ENCODE results near the gene UBAP1.
"Not testable (repeated sequence)": the region's sequence is repeated elsewhere in the genome, so short reads cannot be mapped to it uniquely, and the experiment has no call there.

UBAP1 gene
- 62.7 to 93.3 (median 69.3) reads per million in 3 donors for total RNA-seq

GRCh38 chr9:34178436-34179212, at the start of gene UBAP1:
Gene UBAP1 (plus strand): TSS chr9:34179043. CDS start chr9:34220915, 41,872 bp downstream.
- Histone ChIP-seq H3K9me3 (ENCODE audit: control insufficient read depth, low read length) (no peaks in the 10 kb centered on the region), H3K36me3 (ENCODE audit: control insufficient read depth, insufficient read depth, low read length) (no peaks in the 10 kb centered on the region), H3K27ac (ENCODE audit: insufficient read depth, low read length, poor library complexity, severe bottlenecking) (peak within 1 kb of the TSS; percentile 90), H3K27me3 (replicated peaks; ENCODE audit: control insufficient read depth, insufficient read depth, low read length, poor library complexity, severe bottlenecking) (no peaks in the 10 kb centered on the region), H3K4me1 (ENCODE audit: control insufficient read depth, insufficient read depth, low read length, poor library complexity, severe bottlenecking) (peaks cover 4% of the 10 kb centered on the region), H3K4me3 (ENCODE audit: insufficient read depth, low read depth, low read length, poor library complexity, severe bottlenecking) (peak within 1 kb of the TSS; percentile 92)
- DNase-seq = peak; percentile 91 to 95 (median 92)

- H3K27ac ChIP-seq (ENCODE audit: insufficient read depth, low read length, poor library complexity, severe bottlenecking) = no peak overlapping the region
- DNase-seq = no peak
- H3K4me3 ChIP-seq (ENCODE audit: insufficient read depth, low read depth, low read length, poor library complexity, severe bottlenecking) = no peak overlapping the region
- no peaks in the 10 kb centered on the region for H3K9me3 ChIP-seq (ENCODE audit: control insufficient read depth, low read length)
- no peaks in the 10 kb centered on the region for H3K4me1 ChIP-seq (ENCODE audit: control insufficient read depth, insufficient read depth, low read length, poor library complexity, severe bottlenecking)
- no peaks in the 10 kb centered on the region for H3K36me3 ChIP-seq (ENCODE audit: control insufficient read depth, insufficient read depth, low read length)
- H3K27me3 ChIP-seq (replicated peaks; ENCODE audit: control insufficient read depth, insufficient read depth, low read length, poor library complexity, severe bottlenecking) = no peaks in the 10 kb centered on the region
Observed at GRCh38 chr9:34131571-34131970, 47.3 kb upstream of the UBAP1 start.

- Histone ChIP-seq H3K36me3 (ENCODE audit: control insufficient read depth, insufficient read depth, low read length) (no peaks in the 10 kb centered on the region), H3K4me1 (ENCODE audit: control insufficient read depth, insufficient read depth, low read length, poor library complexity, severe bottlenecking) (no peaks in the 10 kb centered on the region), H3K27ac (ENCODE audit: insufficient read depth, low read length, poor library complexity, severe bottlenecking) (no peak overlapping the region), H3K9me3 (ENCODE audit: control insufficient read depth, low read length) (no peaks in the 10 kb centered on the region), H3K27me3 (replicated peaks; ENCODE audit: control insufficient read depth, insufficient read depth, low read length, poor library complexity, severe bottlenecking) (no peaks in the 10 kb centered on the region), H3K4me3 (ENCODE audit: insufficient read depth, low read depth, low read length, poor library complexity, severe bottlenecking) (no peak overlapping the region)
- DNase-seq = no peak
Observed at GRCh38 chr9:34133436-34133949, 45.4 kb upstream of the UBAP1 start.

GRCh38 chr9:34134521-34134920, 44.3 kb upstream of the UBAP1 start:
- no peak overlapping the region for H3K27ac ChIP-seq (ENCODE audit: insufficient read depth, low read length, poor library complexity, severe bottlenecking)
- H3K4me3 ChIP-seq (ENCODE audit: insufficient read depth, low read depth, low read length, poor library complexity, severe bottlenecking) = no peak overlapping the region
- H3K4me1 ChIP-seq (ENCODE audit: control insufficient read depth, insufficient read depth, low read length, poor library complexity, severe bottlenecking) = no peaks in the 10 kb centered on the region
- no peaks in the 10 kb centered on the region for H3K9me3 ChIP-seq (ENCODE audit: control insufficient read depth, low read length)
- no peaks in the 10 kb centered on the region for H3K27me3 ChIP-seq (replicated peaks; ENCODE audit: control insufficient read depth, insufficient read depth, low read length, poor library complexity, severe bottlenecking)
- no peaks in the 10 kb centered on the region for H3K36me3 ChIP-seq (ENCODE audit: control insufficient read depth, insufficient read depth, low read length)
- no peak for DNase-seq

- DNase-seq = not testable (repeated sequence)
Observed at GRCh38 chr9:34138644-34139043, 40.2 kb upstream of the UBAP1 start.

GRCh38 chr9:34139477-34140146, 39.2 kb upstream of the UBAP1 start:
- H3K36me3 ChIP-seq (ENCODE audit: control insufficient read depth, insufficient read depth, low read length) = no peaks in the 10 kb centered on the region
- no peaks in the 10 kb centered on the region for H3K27me3 ChIP-seq (replicated peaks; ENCODE audit: control insufficient read depth, insufficient read depth, low read length, poor library complexity, severe bottlenecking)
- no peak overlapping the region for H3K27ac ChIP-seq (ENCODE audit: insufficient read depth, low read length, poor library complexity, severe bottlenecking)
- H3K4me3 ChIP-seq (ENCODE audit: insufficient read depth, low read depth, low read length, poor library complexity, severe bottlenecking) = no peak overlapping the region
- no peaks in the 10 kb centered on the region for H3K4me1 ChIP-seq (ENCODE audit: control insufficient read depth, insufficient read depth, low read length, poor library complexity, severe bottlenecking)
- no peak for DNase-seq
- H3K9me3 ChIP-seq (ENCODE audit: control insufficient read depth, low read length) = no peaks in the 10 kb centered on the region

More at GRCh38 chr9:34138644-34139043, 40.2 kb upstream of the UBAP1 start:
- not testable (repeated sequence) for H3K9me3 ChIP-seq (ENCODE audit: control insufficient read depth, low read length); H3K36me3 ChIP-seq (ENCODE audit: control insufficient read depth, insufficient read depth, low read length); H3K27me3 ChIP-seq (replicated peaks; ENCODE audit: control insufficient read depth, insufficient read depth, low read length, poor library complexity, severe bottlenecking); H3K4me1 ChIP-seq (ENCODE audit: control insufficient read depth, insufficient read depth, low read length, poor library complexity, severe bottlenecking); H3K4me3 ChIP-seq (ENCODE audit: insufficient read depth, low read depth, low read length, poor library complexity, severe bottlenecking); H3K27ac ChIP-seq (ENCODE audit: insufficient read depth, low read length, poor library complexity, severe bottlenecking)

- H3K4me3 ChIP-seq (ENCODE audit: insufficient read depth, low read depth, low read length, poor library complexity, severe bottlenecking) = no peak overlapping the region
- no peaks in the 10 kb centered on the region for H3K9me3 ChIP-seq (ENCODE audit: control insufficient read depth, low read length)
- DNase-seq = no peak
- no peaks in the 10 kb centered on the region for H3K27me3 ChIP-seq (replicated peaks; ENCODE audit: control insufficient read depth, insufficient read depth, low read length, poor library complexity, severe bottlenecking)
- no peak overlapping the region for H3K27ac ChIP-seq (ENCODE audit: insufficient read depth, low read length, poor library complexity, severe bottlenecking)
- H3K36me3 ChIP-seq (ENCODE audit: control insufficient read depth, insufficient read depth, low read length) = no peaks in the 10 kb centered on the region
- H3K4me1 ChIP-seq (ENCODE audit: control insufficient read depth, insufficient read depth, low read length, poor library complexity, severe bottlenecking) = no peaks in the 10 kb centered on the region
Observed at GRCh38 chr9:34140853-34141252, 38.0 kb upstream of the UBAP1 start.

- H3K27me3 ChIP-seq (replicated peaks; ENCODE audit: control insufficient read depth, insufficient read depth, low read length, poor library complexity, severe bottlenecking) = no peaks in the 10 kb centered on the region
- DNase-seq = no peak
- H3K27ac ChIP-seq (ENCODE audit: insufficient read depth, low read length, poor library complexity, severe bottlenecking) = no peak overlapping the region
- H3K4me1 ChIP-seq (ENCODE audit: control insufficient read depth, insufficient read depth, low read length, poor library complexity, severe bottlenecking) = no peaks in the 10 kb centered on the region
- H3K36me3 ChIP-seq (ENCODE audit: control insufficient read depth, insufficient read depth, low read length) = no peaks in the 10 kb centered on the region
- no peaks in the 10 kb centered on the region for H3K9me3 ChIP-seq (ENCODE audit: control insufficient read depth, low read length)
- no peak overlapping the region for H3K4me3 ChIP-seq (ENCODE audit: insufficient read depth, low read depth, low read length, poor library complexity, severe bottlenecking)
Observed at GRCh38 chr9:34143116-34143515, 35.7 kb upstream of the UBAP1 start.

- no peaks in the 10 kb centered on the region for H3K4me1 ChIP-seq (ENCODE audit: control insufficient read depth, insufficient read depth, low read length, poor library complexity, severe bottlenecking)
- DNase-seq = no peak
Observed at GRCh38 chr9:34145165-34145564, 33.7 kb upstream of the UBAP1 start.

GRCh38 chr9:34151398-34151797, 27.4 kb upstream of the UBAP1 start:
- H3K4me3 ChIP-seq (ENCODE audit: insufficient read depth, low read depth, low read length, poor library complexity, severe bottlenecking) = no peak overlapping the region
- no peaks in the 10 kb centered on the region for H3K36me3 ChIP-seq (ENCODE audit: control insufficient read depth, insufficient read depth, low read length)
- DNase-seq = no peak
- no peak overlapping the region for H3K27ac ChIP-seq (ENCODE audit: insufficient read depth, low read length, poor library complexity, severe bottlenecking)
- H3K9me3 ChIP-seq (ENCODE audit: control insufficient read depth, low read length) = no peaks in the 10 kb centered on the region
- no peaks in the 10 kb centered on the region for H3K27me3 ChIP-seq (replicated peaks; ENCODE audit: control insufficient read depth, insufficient read depth, low read length, poor library complexity, severe bottlenecking)
- no peaks in the 10 kb centered on the region for H3K4me1 ChIP-seq (ENCODE audit: control insufficient read depth, insufficient read depth, low read length, poor library complexity, severe bottlenecking)

More at GRCh38 chr9:34145165-34145564, 33.7 kb upstream of the UBAP1 start:
- no peaks in the 10 kb centered on the region for H3K36me3 ChIP-seq (ENCODE audit: control insufficient read depth, insufficient read depth, low read length)
- no peak overlapping the region for H3K27ac ChIP-seq (ENCODE audit: insufficient read depth, low read length, poor library complexity, severe bottlenecking)
- no peaks in the 10 kb centered on the region for H3K9me3 ChIP-seq (ENCODE audit: control insufficient read depth, low read length)
- no peak overlapping the region for H3K4me3 ChIP-seq (ENCODE audit: insufficient read depth, low read depth, low read length, poor library complexity, severe bottlenecking)
- no peaks in the 10 kb centered on the region for H3K27me3 ChIP-seq (replicated peaks; ENCODE audit: control insufficient read depth, insufficient read depth, low read length, poor library complexity, severe bottlenecking)

Measured in effector memory CD4-positive, alpha-beta T cell (primary cell).